ENCODE data around the gene CYP2C18.
"Not testable (repeated sequence)": the region's sequence is repeated elsewhere in the genome, so short reads cannot be mapped to it uniquely, and the experiment has no call there.

CYP2C18 gene

GRCh38 chr10:94683214-94684054, at the start of gene CYP2C18:
TSS of gene CYP2C18 (plus strand) at chr10:94683729. CDS start at chr10:94683820, 91 bp downstream.
- DNase-seq (ENCODE audit: low read depth in 2 of 2, low spot score in 1 of 2) = no peak

GRCh38 chr10:94638097-94638496, 45.4 kb upstream of the CYP2C18 start:
- not testable (repeated sequence) for DNase-seq (ENCODE audit: low read depth in 2 of 2, low spot score in 1 of 2)

DNA sequence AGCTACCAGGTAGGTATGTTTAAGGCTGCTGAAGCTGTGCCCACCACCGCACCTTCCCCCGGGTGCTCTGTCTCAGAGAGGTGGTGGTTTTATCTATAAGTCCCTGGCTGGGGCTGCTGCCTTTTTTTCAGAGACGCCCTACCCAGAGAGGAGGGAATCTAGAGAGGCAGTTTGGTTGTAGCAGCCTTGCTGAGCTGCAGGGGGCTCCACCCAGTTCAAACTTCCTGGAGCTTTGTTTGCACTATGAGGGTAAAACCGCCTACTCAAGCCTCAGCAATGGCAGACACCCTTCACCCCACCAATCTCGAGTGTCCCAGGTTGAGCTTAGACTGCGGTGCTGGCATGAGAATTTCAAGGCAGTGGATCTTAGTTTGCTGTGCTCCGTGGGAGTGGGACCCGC, 43.6 kb upstream of the CYP2C18 start:
- no peak for DNase-seq (ENCODE audit: low read depth in 2 of 2, low spot score in 1 of 2)

DNA sequence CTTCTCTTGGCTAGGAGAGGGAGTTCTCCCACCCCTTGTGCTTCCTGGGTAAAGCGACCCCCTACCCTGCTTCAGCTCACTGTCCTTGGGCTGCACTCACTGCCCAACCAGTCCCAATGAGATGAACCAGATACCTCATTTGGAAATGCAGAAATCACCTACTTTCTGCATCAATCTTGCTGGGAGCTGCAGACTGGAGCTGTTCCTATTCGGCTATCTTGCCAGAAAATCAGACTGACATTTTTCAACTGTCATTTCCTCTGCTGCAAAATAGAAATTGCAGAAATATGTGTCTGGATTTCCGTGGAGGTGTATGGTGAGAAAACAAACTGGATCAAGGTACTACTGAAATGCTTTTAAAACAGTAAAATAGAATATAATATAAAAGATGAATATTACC, 43.0 kb upstream of the CYP2C18 start:
- no peak for DNase-seq (ENCODE audit: low read depth in 2 of 2, low spot score in 1 of 2)

DNA sequence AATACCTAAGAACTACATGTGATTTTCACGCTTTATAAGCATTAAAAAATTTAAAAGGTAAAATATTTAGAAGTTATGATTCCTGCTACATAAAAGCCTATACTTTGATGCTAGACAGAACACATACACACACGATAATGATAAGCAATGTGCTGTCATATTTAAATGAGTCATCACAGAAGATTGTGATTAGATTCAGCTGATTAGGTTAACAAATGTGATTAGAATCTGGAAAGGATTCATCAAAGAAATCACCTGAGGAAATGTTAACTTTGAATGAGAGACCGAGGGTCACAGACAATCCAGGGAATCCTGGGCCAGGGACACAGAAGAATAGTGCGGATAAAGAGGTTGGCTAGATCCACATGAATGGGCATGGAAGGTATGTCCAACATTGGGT, 42.0 kb upstream of the CYP2C18 start:
- no peak for DNase-seq (ENCODE audit: low read depth in 2 of 2, low spot score in 1 of 2)

DNA sequence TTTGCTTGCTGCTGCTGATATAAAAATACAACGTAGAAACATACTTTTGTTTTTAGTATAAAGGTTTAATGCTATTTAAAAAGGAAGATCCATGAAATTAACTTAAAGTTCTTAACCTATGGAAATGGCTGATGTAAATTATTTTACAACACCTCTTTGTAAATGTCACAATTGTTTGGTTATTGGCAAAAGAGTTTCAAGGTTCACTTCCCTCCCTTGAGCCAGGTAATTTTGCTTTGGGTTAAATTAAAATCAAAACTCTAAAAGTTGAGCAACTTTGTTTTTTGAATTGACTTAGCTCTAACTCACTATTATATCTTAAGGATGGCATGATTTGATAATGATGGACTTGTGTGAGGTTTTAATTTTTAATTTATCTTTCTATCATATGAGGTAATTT, 39.2 kb upstream of the CYP2C18 start:
- DNase-seq (ENCODE audit: low read depth in 2 of 2, low spot score in 1 of 2) = no peak

DNA sequence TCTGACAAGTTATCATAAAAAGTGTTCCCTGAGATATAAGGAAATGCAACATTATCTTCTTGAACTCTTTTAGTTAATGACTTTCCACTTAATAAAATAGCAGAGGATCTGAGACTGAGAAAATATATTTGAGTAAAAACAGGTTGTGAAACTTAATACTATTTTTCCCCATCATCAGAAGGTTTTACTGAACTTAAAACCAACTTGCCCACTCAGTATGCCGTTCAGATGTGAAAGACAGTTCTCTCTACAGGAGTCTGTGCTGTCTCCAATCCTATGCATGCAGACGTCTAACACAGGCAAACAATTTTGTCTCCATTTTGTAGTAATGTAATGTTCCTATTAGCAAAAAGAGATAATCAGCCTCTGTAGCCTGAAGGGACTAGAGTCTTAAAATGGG, 38.2 kb upstream of the CYP2C18 start:
- DNase-seq (ENCODE audit: low read depth in 2 of 2, low spot score in 1 of 2) = no peak

DNA sequence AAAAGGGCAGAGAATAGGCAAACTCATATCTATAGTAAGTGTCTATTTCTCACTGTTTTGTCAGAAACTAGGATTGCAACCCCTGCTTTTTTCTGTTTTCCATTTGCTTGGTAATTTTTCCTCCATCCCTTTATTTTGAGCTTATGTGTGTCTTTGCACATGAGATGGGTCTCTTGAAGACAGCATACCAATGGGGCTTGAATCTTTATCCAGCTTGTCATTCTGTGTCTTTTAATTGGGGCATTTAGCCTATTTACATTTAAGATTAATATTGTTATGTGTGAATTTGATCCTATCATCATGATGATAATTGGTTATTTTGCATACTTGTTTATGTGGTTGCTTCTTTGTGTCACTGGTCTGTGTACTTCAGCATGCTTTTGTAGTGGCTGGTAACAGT, 28.3 kb upstream of the CYP2C18 start:
- DNase-seq (ENCODE audit: low read depth in 2 of 2, low spot score in 1 of 2) = not testable (repeated sequence)

- not testable (repeated sequence) for DNase-seq (ENCODE audit: low read depth in 2 of 2, low spot score in 1 of 2)
These were observed 20.5 kb upstream of the CYP2C18 start for GRCh38 chr10:94663061-94663460.

- no peak for DNase-seq (ENCODE audit: low read depth in 2 of 2, low spot score in 1 of 2)
These were observed 17.0 kb upstream of the CYP2C18 start for GRCh38 chr10:94666391-94667102.

DNA sequence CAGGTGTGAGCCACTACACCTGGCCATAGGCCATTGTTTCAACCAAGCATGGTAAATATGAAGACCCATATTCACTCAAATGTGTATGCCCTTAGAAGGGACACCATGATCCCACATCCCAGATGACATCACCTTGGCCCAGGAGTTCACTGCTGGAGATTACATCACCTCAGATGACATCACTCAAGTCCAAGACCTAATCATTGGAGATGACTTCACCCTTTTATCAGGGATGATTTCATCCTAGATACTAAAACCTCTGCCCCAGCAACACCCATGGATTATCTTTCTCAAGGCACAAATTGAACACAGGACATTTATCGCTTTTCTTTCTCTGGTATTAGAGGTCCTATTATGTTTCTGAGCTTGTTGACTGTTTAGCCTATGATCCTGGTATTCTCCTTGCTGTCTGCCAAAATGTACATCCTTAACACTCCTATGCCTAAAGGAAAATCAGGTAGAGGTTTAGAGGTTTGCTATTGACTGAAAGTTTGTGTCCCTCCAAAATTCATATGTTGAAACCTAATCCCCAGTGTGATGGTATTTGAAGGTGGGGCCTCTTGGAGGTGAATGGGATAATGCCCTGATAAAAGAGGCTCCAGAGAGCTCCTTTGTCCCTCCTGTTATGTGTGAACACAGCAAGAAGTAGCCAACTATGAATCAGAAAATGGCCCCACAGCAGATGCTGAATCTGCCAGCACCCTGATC, 9.8 kb upstream of the CYP2C18 start:
- DNase-seq (ENCODE audit: low read depth in 2 of 2, low spot score in 1 of 2) = no peak

DNA sequence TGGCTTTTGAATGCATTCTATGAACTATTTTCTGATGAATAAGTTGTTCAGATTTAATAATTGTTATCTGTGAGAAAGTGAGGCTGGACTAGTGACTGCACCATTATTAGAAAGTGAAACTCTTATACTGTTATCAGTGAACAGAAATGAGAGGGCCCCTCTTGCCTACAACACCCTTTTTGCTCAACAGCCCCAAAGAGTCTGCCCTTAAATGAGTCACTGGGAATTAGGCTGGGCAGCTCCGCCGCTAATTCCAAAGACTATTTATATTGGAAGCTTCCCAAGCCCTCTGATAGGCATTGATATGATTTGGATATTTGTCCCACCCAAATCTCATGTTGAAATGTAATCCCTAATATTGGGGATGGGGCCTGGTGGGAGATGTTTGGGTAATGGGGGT, 7.0 kb upstream of the CYP2C18 start:
- no peak for DNase-seq (ENCODE audit: low read depth in 2 of 2, low spot score in 1 of 2)

DNA sequence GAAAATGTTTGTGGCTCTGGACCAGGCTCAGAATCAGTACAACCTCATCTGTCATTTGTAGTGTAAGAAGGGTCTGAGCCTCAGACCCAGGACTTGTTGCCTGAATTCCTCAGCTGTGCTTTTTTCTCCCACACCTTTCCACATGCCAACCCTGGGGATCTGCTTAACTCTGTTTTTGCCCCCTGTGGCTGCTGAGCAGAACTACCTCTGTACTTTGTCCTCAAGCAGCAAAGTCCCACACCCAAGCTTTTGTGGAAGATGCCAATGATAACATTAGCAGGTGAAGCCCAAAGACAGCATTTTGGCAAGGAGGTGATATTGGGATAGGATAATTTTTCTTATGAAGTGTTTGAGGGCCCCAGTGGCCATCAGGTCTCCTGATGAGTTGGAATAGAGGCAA, 5.8 kb upstream of the CYP2C18 start:
- no peak for DNase-seq (ENCODE audit: low read depth in 2 of 2, low spot score in 1 of 2)

DNA sequence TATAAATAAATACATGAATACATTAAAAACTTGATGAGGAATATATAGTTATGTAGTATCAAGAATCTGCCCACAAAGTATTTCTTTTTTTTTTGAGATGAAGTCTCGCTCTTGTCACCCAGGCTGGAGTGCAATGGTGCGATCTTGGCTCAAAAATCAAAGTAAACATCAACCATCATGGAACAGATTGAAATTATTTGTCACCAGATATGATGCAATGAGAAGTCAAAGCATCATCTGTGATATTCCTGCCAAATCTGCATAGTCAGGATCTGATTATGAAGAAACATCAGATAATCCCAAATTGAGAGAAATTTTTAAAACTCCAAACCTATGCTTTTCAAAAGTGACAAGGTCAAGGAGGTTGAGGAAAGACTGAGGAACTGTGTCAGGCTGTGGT, 5.1 kb upstream of the CYP2C18 start:
- no peak for DNase-seq (ENCODE audit: low read depth in 2 of 2, low spot score in 1 of 2)

GRCh38 chr10:94680544-94680943, 3.0 kb upstream of the CYP2C18 start:
- DNase-seq (ENCODE audit: low read depth in 2 of 2, low spot score in 1 of 2) = no peak

GRCh38 chr10:94682636-94683035, 893 bp upstream of the CYP2C18 start:
- DNase-seq (ENCODE audit: low read depth in 2 of 2, low spot score in 1 of 2) = not testable (repeated sequence)

DNA sequence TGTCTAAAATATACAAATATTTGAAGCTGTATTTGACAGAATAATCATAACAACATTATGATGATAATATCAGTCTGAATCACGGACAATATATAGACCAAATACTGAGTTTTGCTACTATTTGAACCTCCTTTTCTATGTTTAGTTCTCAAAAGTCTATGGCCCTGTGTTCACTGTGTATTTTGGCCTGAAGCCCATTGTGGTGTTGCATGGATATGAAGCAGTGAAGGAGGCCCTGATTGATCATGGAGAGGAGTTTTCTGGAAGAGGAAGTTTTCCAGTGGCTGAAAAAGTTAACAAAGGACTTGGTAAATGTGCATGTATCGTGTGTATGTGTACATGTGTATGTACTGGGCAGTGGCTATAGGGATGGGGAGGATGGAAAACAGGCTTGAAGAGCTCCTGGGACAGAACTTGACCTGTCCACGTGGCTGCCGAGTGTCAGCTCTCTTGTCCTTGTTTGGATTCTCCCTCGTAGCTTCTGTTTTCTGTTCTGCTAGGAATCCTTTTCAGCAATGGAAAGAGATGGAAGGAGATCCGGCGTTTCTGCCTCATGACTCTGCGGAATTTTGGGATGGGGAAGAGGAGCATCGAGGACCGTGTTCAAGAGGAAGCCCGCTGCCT, 4.2 kb downstream of the CYP2C18 start:
- DNase-seq (ENCODE audit: low read depth in 2 of 2, low spot score in 1 of 2) = no peak

DNA sequence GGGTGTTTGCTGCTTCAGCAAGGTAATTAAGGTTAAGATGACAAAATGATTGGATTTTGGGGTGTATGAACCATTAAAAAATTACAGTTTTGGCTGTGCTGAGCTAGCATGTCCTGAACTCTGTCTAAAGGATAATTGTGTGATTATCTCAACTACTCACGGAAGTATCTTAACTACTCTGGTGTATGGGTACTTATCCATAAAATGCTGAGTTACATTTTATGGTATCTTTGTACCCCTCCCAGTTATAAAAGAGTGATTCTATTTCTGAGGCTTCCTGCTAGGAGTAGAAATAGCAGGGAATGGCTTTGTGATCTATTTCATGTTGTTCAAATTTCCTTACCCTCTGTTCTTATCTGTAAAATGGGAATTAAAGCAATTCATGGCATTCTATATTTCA, 22.6 kb downstream of the CYP2C18 start:
- no peak for DNase-seq (ENCODE audit: low read depth in 2 of 2, low spot score in 1 of 2)

DNA sequence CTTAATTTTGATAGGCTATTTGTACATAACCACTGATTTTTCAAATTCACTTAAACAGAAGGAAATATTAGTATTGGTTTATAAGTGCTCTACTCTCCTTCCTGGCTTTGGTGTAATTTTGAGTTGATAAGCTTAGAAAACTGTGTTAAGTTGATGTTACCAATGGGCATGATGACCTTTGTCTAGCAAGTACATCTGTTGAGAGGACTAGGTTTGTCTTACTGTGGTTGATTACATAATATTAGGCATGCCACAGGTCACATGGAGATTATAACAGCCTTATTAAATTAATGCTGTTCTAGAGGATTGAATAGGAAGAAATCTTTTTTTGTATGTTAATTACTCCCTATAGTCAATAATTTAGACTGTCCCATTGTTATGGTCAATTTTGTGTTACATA, 27.0 kb downstream of the CYP2C18 start:
- DNase-seq (ENCODE audit: low read depth in 2 of 2, low spot score in 1 of 2) = no peak

DNA sequence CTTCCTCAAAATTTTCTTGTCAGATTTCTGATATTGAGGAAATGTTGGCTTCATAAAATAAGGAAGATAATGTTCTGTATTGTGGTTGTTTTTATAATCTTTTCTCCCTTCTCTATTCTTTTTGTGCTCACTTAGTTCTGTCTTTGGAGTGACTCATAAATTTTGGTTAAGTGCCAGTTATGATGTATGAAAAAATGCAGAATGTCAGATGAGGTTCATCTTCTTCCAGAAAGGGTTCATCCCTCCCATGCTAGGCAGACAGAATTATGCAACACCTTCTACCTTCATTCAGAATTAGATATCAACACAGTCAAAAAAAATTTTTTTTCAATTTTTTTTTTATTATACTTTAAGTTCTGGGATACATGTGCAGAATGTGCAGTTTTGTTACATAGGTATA, 42.3 kb downstream of the CYP2C18 start:
- DNase-seq (ENCODE audit: low read depth in 2 of 2, low spot score in 1 of 2) = no peak

DNA sequence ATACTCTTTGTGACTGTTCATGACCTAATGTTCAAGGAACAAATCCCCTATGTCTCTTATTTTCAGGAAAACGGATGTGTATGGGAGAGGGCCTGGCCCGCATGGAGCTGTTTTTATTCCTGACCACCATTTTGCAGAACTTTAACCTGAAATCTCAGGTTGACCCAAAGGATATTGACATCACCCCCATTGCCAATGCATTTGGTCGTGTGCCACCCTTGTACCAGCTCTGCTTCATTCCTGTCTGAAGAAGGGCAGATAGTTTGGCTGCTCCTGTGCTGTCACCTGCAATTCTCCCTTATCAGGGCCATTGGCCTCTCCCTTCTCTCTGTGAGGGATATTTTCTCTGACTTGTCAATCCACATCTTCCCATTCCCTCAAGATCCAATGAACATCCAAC, 51.7 kb downstream of the CYP2C18 start:
- no peak for DNase-seq (ENCODE audit: low read depth in 2 of 2, low spot score in 1 of 2)
